HL-60 (cell line): Measurements from ENCODE around the gene GALNT15.

Experiments used
- DNase-seq, 2 experiments: peaks; one replicate each; pipeline ENCODE4 v3.0.0-alpha.2; 2010 to 2020; ENCODE audit warnings: low read depth in 1 of 2, low spot score in 1 of 2
- H3K27ac ChIP-seq: fragments of 250-450 bp; sonication (Bioruptor Pico); replicated peaks from 2 replicates; pipeline ENCODE4 v1.5.1; 2020; ENCODE audit warnings: mild to moderate bottlenecking, moderate library complexity
- H3K27me3 ChIP-seq: fragments of 250-450 bp; sonication (Bioruptor Pico); 2 replicates; pipeline ENCODE4 v1.5.1; 2021; ENCODE audit warnings: mild to moderate bottlenecking, moderate library complexity; ENCODE audit not compliant: insufficient read depth, poor library complexity, severe bottlenecking
- H3K4me3 ChIP-seq: replicated peaks from 2 replicates; pipeline ENCODE4 v1.5.1; 2011; ENCODE audit warnings: mild to moderate bottlenecking, control low read depth, low read length; ENCODE audit not compliant: insufficient read depth
- CTCF ChIP-seq: IDR thresholded peaks from one replicate; pipeline ENCODE4 v1.5.1; 2011; ENCODE audit warnings: low read length, control low read depth, inconsistent platforms; ENCODE audit not compliant: insufficient read depth
- GABPA ChIP-seq: IDR thresholded peaks from 2 replicates; pipeline ENCODE4 v1.6.1; 2012; ENCODE audit warnings: low read depth
- POLR2AphosphoS5 ChIP-seq: IDR thresholded peaks from 2 replicates; pipeline ENCODE4 v1.6.1; 2012; ENCODE audit warnings: low read depth
- REST ChIP-seq: IDR thresholded peaks from 2 replicates; pipeline ENCODE4 v1.6.1; 2012; ENCODE audit warnings: low read depth; ENCODE audit not compliant: insufficient replicate concordance
- SPI1 ChIP-seq: IDR thresholded peaks from 2 replicates; pipeline ENCODE4 v1.6.1; 2012; ENCODE audit warnings: low read depth, mild to moderate bottlenecking, borderline replicate concordance

The GALNT15 gene

GRCh38 chr3:16231983-16232382, 57.5 kb downstream of the GALNT15 start:
- TF ChIP-seq POLR2AphosphoS5 (no peak), CTCF (no peak), GABPA (no peak), SPI1 (no peak), REST (no peak)
- no peak overlapping the region for H3K4me3 ChIP-seq

GRCh38 chr3:16233806-16234205, 59.3 kb downstream of the GALNT15 start:
- H3K27me3 ChIP-seq, result no peaks in the 10 kb centered on the region
- no peak overlapping the region for H3K4me3 ChIP-seq
- H3K27ac ChIP-seq, result no peak overlapping the region
- no peak for TF ChIP-seq CTCF
- no peak for TF ChIP-seq GABPA
- no peak for TF ChIP-seq SPI1
- TF ChIP-seq POLR2AphosphoS5, result no peak
- no peak for TF ChIP-seq REST
- no peak for DNase-seq

More at GRCh38 chr3:16231983-16232382, 57.5 kb downstream of the GALNT15 start:
- Histone ChIP-seq H3K27ac (no peak overlapping the region), H3K27me3 (no peaks in the 10 kb centered on the region)
- no peak for DNase-seq

GRCh38 chr3:16234281-16234680, 59.8 kb downstream of the GALNT15 start:
- no peaks in the 10 kb centered on the region for H3K27me3 ChIP-seq
- no peak overlapping the region for H3K4me3 ChIP-seq
- H3K27ac ChIP-seq, result no peak overlapping the region
- TF ChIP-seq POLR2AphosphoS5 (no peak), CTCF (no peak), SPI1 (no peak), GABPA (no peak), REST (no peak)
- DNase-seq, result no peak
